Coronary artery (tissue), 2 donors: ENCODE data around the gene CEPT1.

Experiments
- DNase-seq: peaks from one replicate; pipeline ENCODE4 v3.0.0-alpha.2; 2017; ENCODE audit warnings: low spot score
- H3K27ac ChIP-seq, 2 donors: fragments of 200-600 bp; sonication (generic); one replicate each; pipeline ENCODE4 v1.5.1; 2016 to 2019
- H3K4me3 ChIP-seq: fragments of 200-600 bp; sonication (generic); 2 replicates; pipeline ENCODE4 v1.5.1; 2016; ENCODE audit warnings: mild to moderate bottlenecking, moderate library complexity
- TF ChIP-seq, protein P1 (sequence below): fragments of 200-600 bp; sonication (generic); IDR thresholded peaks from one replicate; pipeline ENCODE4 v1.5.1; 2019; ENCODE audit warnings: antibody characterized with exemption

The CEPT1 gene

DNA sequence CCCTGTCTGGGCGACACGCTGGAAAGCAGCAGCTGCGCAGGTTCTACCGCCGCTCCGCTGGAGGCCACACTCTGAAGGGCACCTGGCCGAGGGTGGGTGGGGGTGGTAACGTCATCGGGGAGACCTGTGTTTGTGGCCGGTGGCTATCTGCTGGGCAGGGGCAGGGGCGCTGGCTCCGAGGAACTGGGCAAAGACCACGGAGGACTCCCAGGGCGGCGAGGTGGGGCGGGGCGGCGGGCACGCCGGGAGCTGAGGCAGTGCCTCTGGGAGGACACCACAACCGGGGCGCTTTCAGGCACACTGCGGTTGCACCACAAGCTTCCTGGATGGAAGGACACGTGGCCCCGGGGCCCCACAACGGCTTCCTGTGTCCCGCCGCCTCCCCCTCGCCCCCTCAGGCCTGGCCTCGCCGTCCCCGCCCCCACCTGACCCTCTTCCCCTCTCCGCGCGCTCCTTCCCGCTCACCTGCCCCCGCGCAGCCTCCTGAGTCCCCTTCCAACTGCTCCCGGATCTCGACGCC is 63.7 kb downstream of the CEPT1 start:
- Histone ChIP-seq H3K27ac (peak overlapping the region in 1 of 2 donors; percentile 77), H3K4me3 (peak overlapping the region; percentile 94)
- TF ChIP-seq, protein P1, sequence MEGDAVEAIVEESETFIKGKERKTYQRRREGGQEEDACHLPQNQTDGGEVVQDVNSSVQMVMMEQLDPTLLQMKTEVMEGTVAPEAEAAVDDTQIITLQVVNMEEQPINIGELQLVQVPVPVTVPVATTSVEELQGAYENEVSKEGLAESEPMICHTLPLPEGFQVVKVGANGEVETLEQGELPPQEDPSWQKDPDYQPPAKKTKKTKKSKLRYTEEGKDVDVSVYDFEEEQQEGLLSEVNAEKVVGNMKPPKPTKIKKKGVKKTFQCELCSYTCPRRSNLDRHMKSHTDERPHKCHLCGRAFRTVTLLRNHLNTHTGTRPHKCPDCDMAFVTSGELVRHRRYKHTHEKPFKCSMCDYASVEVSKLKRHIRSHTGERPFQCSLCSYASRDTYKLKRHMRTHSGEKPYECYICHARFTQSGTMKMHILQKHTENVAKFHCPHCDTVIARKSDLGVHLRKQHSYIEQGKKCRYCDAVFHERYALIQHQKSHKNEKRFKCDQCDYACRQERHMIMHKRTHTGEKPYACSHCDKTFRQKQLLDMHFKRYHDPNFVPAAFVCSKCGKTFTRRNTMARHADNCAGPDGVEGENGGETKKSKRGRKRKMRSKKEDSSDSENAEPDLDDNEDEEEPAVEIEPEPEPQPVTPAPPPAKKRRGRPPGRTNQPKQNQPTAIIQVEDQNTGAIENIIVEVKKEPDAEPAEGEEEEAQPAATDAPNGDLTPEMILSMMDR = no peak
- DNase-seq = no peak

DNA sequence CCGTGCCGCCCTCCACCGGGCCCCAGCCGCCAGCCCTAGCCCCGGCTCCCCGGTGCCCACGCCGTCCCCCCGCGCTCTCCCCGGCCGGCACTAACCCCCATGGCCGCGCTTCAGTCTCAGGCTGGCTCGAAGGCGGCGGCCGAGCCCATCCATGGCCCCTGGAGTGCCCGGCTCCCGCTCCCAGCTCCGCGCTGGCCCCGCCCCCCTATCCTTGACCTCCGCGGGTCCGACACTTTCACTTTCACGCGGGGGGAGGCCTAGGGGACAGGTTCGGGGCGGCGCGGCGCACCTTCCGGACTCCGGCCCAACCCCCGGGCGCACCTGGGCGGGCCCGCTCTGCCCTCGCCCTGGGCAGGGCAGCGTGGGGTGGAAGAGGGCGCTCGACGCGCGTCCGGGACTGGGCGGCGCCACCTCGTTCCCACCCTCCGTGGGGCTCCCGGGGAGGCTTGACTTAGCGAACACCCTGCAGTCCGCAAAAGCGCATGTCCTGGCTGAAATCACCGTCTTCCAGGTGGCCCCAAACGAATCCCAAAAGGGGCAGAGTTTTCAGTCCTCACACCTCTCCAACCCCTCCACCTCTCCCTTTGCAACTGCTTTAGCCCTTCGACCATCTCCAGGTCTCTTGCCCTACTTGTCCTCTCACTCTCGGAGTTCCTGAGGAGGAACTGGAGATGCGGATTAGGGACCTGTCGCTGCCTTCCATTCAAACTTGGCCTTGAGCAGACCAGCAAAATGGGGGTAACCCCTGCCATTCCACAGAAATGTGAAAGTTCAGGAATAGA is 64.4 kb downstream of the CEPT1 start:
- no peak for DNase-seq
- peak overlapping the region in 1 of 2 donors; percentile 77 for H3K27ac ChIP-seq
- H3K4me3 ChIP-seq = peak overlapping the region; percentile 94
- TF ChIP-seq, protein P1 = no peak

DNA sequence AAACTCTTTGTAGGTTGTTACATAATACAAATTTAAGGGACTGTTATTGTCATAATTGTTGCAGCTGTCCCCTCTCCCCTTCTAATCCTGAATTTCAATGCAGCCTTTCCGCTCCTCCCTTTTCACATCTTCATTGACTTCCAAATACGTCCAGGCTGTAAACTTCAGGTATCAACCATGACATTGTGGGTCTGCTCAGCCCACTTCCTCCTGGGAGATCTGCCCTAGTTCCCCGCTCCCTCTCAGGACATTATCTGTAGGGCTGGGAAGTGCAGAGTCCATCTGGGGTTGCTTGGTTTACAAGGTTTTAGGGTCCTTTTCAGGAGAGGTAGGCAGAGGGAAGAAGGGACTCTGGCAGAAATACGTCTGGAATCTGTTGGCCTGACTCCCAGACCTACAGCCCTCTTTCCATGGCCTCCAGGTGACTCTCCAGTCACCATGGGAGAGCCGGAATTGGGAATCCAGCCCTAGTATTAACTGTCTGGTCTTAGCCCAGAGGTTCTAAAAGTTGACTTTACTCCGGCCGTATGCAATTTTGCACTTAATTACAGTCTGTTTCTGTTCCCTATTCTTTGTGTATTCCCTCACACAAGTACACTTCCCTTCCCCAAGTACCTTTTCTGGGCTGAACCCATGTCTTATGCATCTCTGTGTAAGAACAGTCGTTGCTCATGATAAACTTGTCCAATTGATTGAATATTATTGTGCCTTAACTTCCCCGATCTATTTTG is 65.1 kb downstream of the CEPT1 start:
- TF ChIP-seq, protein P1 = no peak
- peak overlapping the region; percentile 94 for H3K4me3 ChIP-seq
- DNase-seq = no peak
- peak overlapping the region in 1 of 2 donors; percentile 16 for H3K27ac ChIP-seq

DNA sequence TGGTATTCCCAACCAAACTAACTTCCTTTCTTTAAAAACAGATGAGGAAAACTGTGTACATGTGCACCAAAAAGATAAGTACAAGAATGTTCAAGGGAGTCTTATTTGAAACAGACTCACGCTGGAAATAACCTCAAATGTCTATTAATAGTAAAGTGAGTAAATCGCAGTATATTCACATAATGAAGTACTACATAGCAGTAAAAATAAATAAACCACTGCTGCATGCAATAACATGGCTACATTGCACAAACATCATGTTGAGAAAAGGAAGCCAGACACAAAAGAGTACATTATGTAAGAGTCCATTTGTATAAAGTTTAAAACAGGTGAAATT is 65.7 kb downstream of the CEPT1 start:
- DNase-seq = no peak
- H3K27ac ChIP-seq = no peak overlapping the region
- H3K4me3 ChIP-seq = no peak overlapping the region
- TF ChIP-seq, protein P1 = no peak

DNA sequence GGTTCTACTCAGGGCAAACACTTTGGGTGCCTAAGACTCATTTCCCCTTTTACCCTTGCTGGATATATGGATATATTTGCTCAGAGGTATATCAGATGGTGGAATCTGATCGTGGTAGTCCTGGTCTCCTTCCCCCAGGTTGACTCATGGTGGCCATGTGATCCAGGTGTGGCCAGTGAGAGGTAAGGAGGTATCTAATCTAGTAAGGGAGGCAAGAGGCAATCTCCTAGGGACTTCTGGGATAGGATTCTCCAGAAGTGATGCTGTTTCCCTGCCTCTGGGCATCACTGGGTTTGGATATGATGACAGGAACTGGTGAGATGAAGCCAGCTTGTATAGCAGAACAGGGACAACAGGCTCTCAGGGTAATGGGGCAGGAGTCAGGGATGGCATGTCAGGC is 68.9 kb downstream of the CEPT1 start:
- H3K4me3 ChIP-seq = no peak overlapping the region
- H3K27ac ChIP-seq = no peak overlapping the region
- TF ChIP-seq, protein P1 = no peak
- DNase-seq = no peak

DNA sequence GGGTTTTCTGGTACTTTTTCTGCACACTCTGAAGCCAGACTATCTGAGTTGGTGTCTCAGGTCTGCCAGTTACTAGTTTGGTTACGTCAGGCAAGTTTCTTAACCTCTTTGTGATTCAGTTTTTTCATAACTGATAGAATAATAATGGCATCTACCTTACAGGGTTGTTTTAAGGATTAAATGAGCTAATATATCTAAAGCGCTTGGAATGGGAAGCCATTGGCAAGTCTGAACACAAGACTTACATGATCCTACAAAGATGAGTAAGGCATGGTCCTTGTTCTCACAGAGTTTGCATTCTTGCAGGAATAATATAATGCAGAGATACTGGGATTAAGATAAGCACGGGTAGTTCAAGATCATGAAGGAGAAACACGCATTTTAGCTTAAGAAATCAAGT is 69.6 kb downstream of the CEPT1 start:
- DNase-seq = no peak
- TF ChIP-seq, protein P1 = no peak
- Histone ChIP-seq H3K27ac (no peak overlapping the region), H3K4me3 (no peak overlapping the region)
